ENCODE measurements around the gene SACM1L. TPM values are rescaled to one million over a fixed set of nuclear protein-coding genes. Genes with fewer than 3 reads are reported as not detected.

SACM1L gene
- total RNA-seq, 1 donor from 2014 or later = 39.4 TPM

- TF ChIP-seq CTCF (IDR thresholded peaks at IDR 0.05; ENCODE audit: insufficient read depth, low read depth, low read length) (no peak), EZH2 (IDR thresholded peaks at IDR 0.05; ENCODE audit: insufficient read depth, low read length) (no peak)
- no peaks in the 10 kb centered on the region for H3K27me3 Mint-ChIP-seq (ENCODE audit: low read depth, unreplicated experiment)
- Histone ChIP-seq H3K79me2 (ENCODE audit: insufficient read depth, low read length) (peaks cover 54% of the 10 kb centered on the region), H3K4me2 (ENCODE audit: low read length) (peak overlapping the region; percentile 92), H3K36me3 (ENCODE audit: insufficient read depth, low read length) (peaks cover 3% of the 10 kb centered on the region), H4K20me1 (ENCODE audit: insufficient read depth, low read length) (peaks cover 48% of the 10 kb centered on the region), H3K27me3 (ENCODE audit: insufficient read depth, low read length) (no peaks in the 10 kb centered on the region), H3K27ac (ENCODE audit: low read depth, low read length) (peak overlapping the region; percentile 87), H3K4me1 (ENCODE audit: insufficient read depth, low read length) (peaks cover 11% of the 10 kb centered on the region), H2AFZ (ENCODE audit: low read depth, low read length) (peak overlapping the region; percentile 64), H3K9ac (ENCODE audit: low read length) (peak overlapping the region; percentile 99), H3K9me3 (ENCODE audit: insufficient read depth, low read depth, low read length) (no peaks in the 10 kb centered on the region), H3K4me3 (ENCODE audit: insufficient read depth, low read depth, low read length) (peak overlapping the region; percentile 84)
- FAIRE-seq = no peak
- H3K27ac Mint-ChIP-seq (ENCODE audit: unreplicated experiment) = peak overlapping the region; percentile 85
- H3K4me3 Mint-ChIP-seq (ENCODE audit: unreplicated experiment) = peak overlapping the region; percentile 93
- peaks cover 24% of the 10 kb centered on the region for H3K4me1 Mint-ChIP-seq (ENCODE audit: low read depth, unreplicated experiment)
- no peaks in the 10 kb centered on the region for H3K36me3 Mint-ChIP-seq (ENCODE audit: low read depth, unreplicated experiment)
- H3K9me3 Mint-ChIP-seq (ENCODE audit: unreplicated experiment) = no peaks in the 10 kb centered on the region
- DNase-seq (ENCODE audit: low read depth) = no peak
Observed at GRCh38 chr3:45689787-45690145, 570 bp downstream of the SACM1L start.

- Mint-ChIP-seq H3K36me3 (ENCODE audit: low read depth, unreplicated experiment) (no peaks in the 10 kb centered on the region), H3K9me3 (ENCODE audit: unreplicated experiment) (no peaks in the 10 kb centered on the region), H3K27me3 (ENCODE audit: low read depth, unreplicated experiment) (no peaks in the 10 kb centered on the region), H3K4me3 (ENCODE audit: unreplicated experiment) (peak overlapping the region; percentile 93), H3K4me1 (ENCODE audit: low read depth, unreplicated experiment) (peaks cover 24% of the 10 kb centered on the region), H3K27ac (ENCODE audit: unreplicated experiment) (peak overlapping the region; percentile 85)
- peak; percentile 48 for DNase-seq (ENCODE audit: low read depth)
- peak overlapping the region; percentile 99 for H3K9ac ChIP-seq (ENCODE audit: low read length)
- no peaks in the 10 kb centered on the region for H3K9me3 ChIP-seq (ENCODE audit: insufficient read depth, low read depth, low read length)
- no peak overlapping the region for H2AFZ ChIP-seq (ENCODE audit: low read depth, low read length)
- peaks cover 61% of the 10 kb centered on the region for H3K79me2 ChIP-seq (ENCODE audit: insufficient read depth, low read length)
- peak overlapping the region; percentile 87 for H3K27ac ChIP-seq (ENCODE audit: low read depth, low read length)
- peak overlapping the region; percentile 92 for H3K4me2 ChIP-seq (ENCODE audit: low read length)
- FAIRE-seq = no peak
- TF ChIP-seq CTCF (IDR thresholded peaks at IDR 0.05; ENCODE audit: insufficient read depth, low read depth, low read length) = no peak
- no peak for TF ChIP-seq EZH2 (IDR thresholded peaks at IDR 0.05; ENCODE audit: insufficient read depth, low read length)
- peaks cover 3% of the 10 kb centered on the region for H3K36me3 ChIP-seq (ENCODE audit: insufficient read depth, low read length)
- H3K27me3 ChIP-seq (ENCODE audit: insufficient read depth, low read length) = no peaks in the 10 kb centered on the region
- H3K4me3 ChIP-seq (ENCODE audit: insufficient read depth, low read depth, low read length) = peak overlapping the region; percentile 84
- H3K4me1 ChIP-seq (ENCODE audit: insufficient read depth, low read length) = peaks cover 11% of the 10 kb centered on the region
- H4K20me1 ChIP-seq (ENCODE audit: insufficient read depth, low read length) = peaks cover 54% of the 10 kb centered on the region
Observed at GRCh38 chr3:45690336-45691035, 1.3 kb downstream of the SACM1L start.

- peaks cover 24% of the 10 kb centered on the region for H3K4me1 Mint-ChIP-seq (ENCODE audit: low read depth, unreplicated experiment)
- FAIRE-seq = no peak
Observed at GRCh38 chr3:45691842-45692241, 2.6 kb downstream of the SACM1L start.

More at GRCh38 chr3:45691842-45692241, 2.6 kb downstream of the SACM1L start:
- H3K4me1 ChIP-seq (ENCODE audit: insufficient read depth, low read length) = peaks cover 11% of the 10 kb centered on the region
- H3K79me2 ChIP-seq (ENCODE audit: insufficient read depth, low read length) = peaks cover 75% of the 10 kb centered on the region
- Mint-ChIP-seq H3K27ac (ENCODE audit: unreplicated experiment) (no peak overlapping the region), H3K36me3 (ENCODE audit: low read depth, unreplicated experiment) (no peaks in the 10 kb centered on the region), H3K4me3 (ENCODE audit: unreplicated experiment) (peak overlapping the region; percentile 8), H3K9me3 (ENCODE audit: unreplicated experiment) (no peaks in the 10 kb centered on the region), H3K27me3 (ENCODE audit: low read depth, unreplicated experiment) (no peaks in the 10 kb centered on the region)
- H3K9ac ChIP-seq (ENCODE audit: low read length) = no peak overlapping the region
- H3K4me2 ChIP-seq (ENCODE audit: low read length) = no peak overlapping the region
- TF ChIP-seq EZH2 (IDR thresholded peaks at IDR 0.05; ENCODE audit: insufficient read depth, low read length) (no peak), CTCF (IDR thresholded peaks at IDR 0.05; ENCODE audit: insufficient read depth, low read depth, low read length) (no peak)
- no peak overlapping the region for H3K27ac ChIP-seq (ENCODE audit: low read depth, low read length)
- H3K9me3 ChIP-seq (ENCODE audit: insufficient read depth, low read depth, low read length) = no peaks in the 10 kb centered on the region
- peaks cover 3% of the 10 kb centered on the region for H3K36me3 ChIP-seq (ENCODE audit: insufficient read depth, low read length)
- no peaks in the 10 kb centered on the region for H3K27me3 ChIP-seq (ENCODE audit: insufficient read depth, low read length)
- H3K4me3 ChIP-seq (ENCODE audit: insufficient read depth, low read depth, low read length) = no peak overlapping the region
- H2AFZ ChIP-seq (ENCODE audit: low read depth, low read length) = no peak overlapping the region
- no peak for DNase-seq (ENCODE audit: low read depth)
- H4K20me1 ChIP-seq (ENCODE audit: insufficient read depth, low read length) = peaks cover 63% of the 10 kb centered on the region
